ENCODE data around the gene TBX2. TPM values are rescaled to one million over a fixed set of nuclear protein-coding genes. Genes with fewer than 3 reads are reported as not detected.

The TBX2 gene
- total and polyA plus RNA-seq, 10 of the 15 experiments (the other 5 are each of a cell fraction or from before 2014, with no cell fraction given): 0.13 TPM; not detected in 9

- no TSS peak for BruUV-seq (replicated peaks)
- POLR2A ChIA-PET: no interaction called here
- Histone ChIP-seq H3K36me3 (ENCODE audit: control insufficient read depth in 2 of 2, insufficient read depth in 2 of 2, low read length in 1 of 2) (no peaks in the 10 kb centered on the region), H4K20me1 (ENCODE audit: control insufficient read depth, insufficient read depth) (no peaks in the 10 kb centered on the region), H3K27ac (ENCODE audit: control insufficient read depth, insufficient read depth) (no peak overlapping the region), H3K9me3 (replicated peaks; ENCODE audit: control insufficient read depth, insufficient read depth, low read length) (no peaks in the 10 kb centered on the region), H3K4me2 (ENCODE audit: control insufficient read depth, insufficient read depth) (no peak overlapping the region), H3K27me3 (replicated peaks in 1 of 2; ENCODE audit: control insufficient read depth in 2 of 2, insufficient read depth in 2 of 2, low read length in 1 of 2) (peaks cover 0 to 3% of the 10 kb centered on the region in 2 experiments; a peak in 2 of 4 replicates), H3K4me1 (ENCODE audit: control insufficient read depth, insufficient read depth, low read length) (no peaks in the 10 kb centered on the region), H3K9ac (ENCODE audit: control insufficient read depth, insufficient read depth, low read length) (no peak overlapping the region), H2AFZ (ENCODE audit: control insufficient read depth, low read depth, low read length) (no peak overlapping the region), H3K4me3 (no peak overlapping the region), H3K79me2 (ENCODE audit: control insufficient read depth, insufficient read depth, low read length) (no peaks in the 10 kb centered on the region)
- RAD21 ChIA-PET (ENCODE audit: unreplicated experiment): no interaction called here
- SMC1A ChIA-PET (ENCODE audit: uncharacterized antibody, unreplicated experiment): no interaction called here
- CTCF ChIA-PET: interaction anchor here (0.7 to 1.4 kb wide), 3 partner anchors 24 to 670 kb away, joined by 3 to 4 read pairs (median 4); no protein-coding TSS in a partner anchor
- no peak for ATAC-seq
- in situ Hi-C loops (cut with MboI): loop anchor here (5.0 kb wide), 2 partner anchors 378 to 668 kb away; no protein-coding TSS in a partner anchor
- no peak for DNase-seq (ENCODE audit: low read depth, low spot score)
- FAIRE-seq: no peak
- intact Hi-C loops (cut with micrococcal nuclease; ENCODE audit: unreplicated experiment): loop anchor here (1.0 to 2.0 kb wide), 2 partner anchors 388 to 420 kb away; no protein-coding TSS in a partner anchor
- 69% methylated on average over 11 of the region's 11 CpGs for WGBS (ENCODE audit: insufficient coverage, insufficient replicate concordance, low lambda C conversion rate, missing lambda C conversion rate)
- TF ChIP-seq CTCF (IDR thresholded peaks at IDR 0.05 in 2 of 3, conservative IDR thresholded peaks at IDR 0.05 in 1 of 3; ENCODE audit: control insufficient read depth in 2 of 3, extremely low read depth in 1 of 3, insufficient read depth in 1 of 3, low read depth in 3 of 3, low read length in 3 of 3) (no peak), PAX8 (IDR thresholded peaks at IDR 0.05) (no peak), USF1 (IDR thresholded peaks at IDR 0.05; ENCODE audit: borderline replicate concordance, extremely low read length, insufficient read depth, low read depth, low read length) (no peak), SRF (IDR thresholded peaks at IDR 0.05; ENCODE audit: low read depth in 2 of 2, low read length in 2 of 2) (no peak), IKZF1 (conservative IDR thresholded peaks at IDR 0.05) (no peak), ATF2 (IDR thresholded peaks at IDR 0.05; ENCODE audit: low read length) (no peak), ZBTB11 (CRISPR knock-in tag; IDR thresholded peaks at IDR 0.05) (no peak), EP300 (IDR thresholded peaks at IDR 0.05; ENCODE audit: borderline replicate concordance in 1 of 2, control insufficient read depth in 1 of 2, low read depth in 2 of 2, low read length in 2 of 2) (no peak), MYC (IDR thresholded peaks at IDR 0.05; ENCODE audit: insufficient read depth, insufficient read length, insufficient replicate concordance, low read length, severe bottlenecking) (no peak), KDM1A (IDR thresholded peaks at IDR 0.05; ENCODE audit: borderline replicate concordance) (no peak), ZNF622 (IDR thresholded peaks at IDR 0.05) (no peak), MLLT1 (IDR thresholded peaks at IDR 0.05) (no peak)
Measured at GRCh38 chr17:61390479-61390791, 9.2 kb upstream of the TBX2 start.
